Keratinocyte (primary cell): Measurements from ENCODE around the gene MARCHF3.
"Not testable (repeated sequence)": the region's sequence is repeated elsewhere in the genome, so short reads cannot be mapped to it uniquely, and the experiment has no call there.

Experiments used
- EZH2 ChIP-seq: IDR thresholded peaks from one replicate; pipeline ENCODE4 v1.6.1; 2012; ENCODE audit warnings: inconsistent platforms, mild to moderate bottlenecking, low read length, moderate library complexity
- TF ChIP-seq, protein P1 (sequence below), 3 experiments: IDR thresholded peaks in 1 of 3; conservative IDR thresholded peaks in 1 of 3; optimal IDR thresholded peaks in 1 of 3; 2 replicates in 2 of 3; 3 replicates in 1 of 3; pipeline versions ENCODE3 to v1.5.1; 2011; ENCODE audit warnings: low read length in 3 of 3, mild to moderate bottlenecking in 3 of 3, moderate library complexity in 2 of 3, control low read depth in 1 of 3, inconsistent platforms in 1 of 3; ENCODE audit not compliant: insufficient read depth in 2 of 3; ENCODE audit errors: extremely low read depth in 1 of 3

DNA sequence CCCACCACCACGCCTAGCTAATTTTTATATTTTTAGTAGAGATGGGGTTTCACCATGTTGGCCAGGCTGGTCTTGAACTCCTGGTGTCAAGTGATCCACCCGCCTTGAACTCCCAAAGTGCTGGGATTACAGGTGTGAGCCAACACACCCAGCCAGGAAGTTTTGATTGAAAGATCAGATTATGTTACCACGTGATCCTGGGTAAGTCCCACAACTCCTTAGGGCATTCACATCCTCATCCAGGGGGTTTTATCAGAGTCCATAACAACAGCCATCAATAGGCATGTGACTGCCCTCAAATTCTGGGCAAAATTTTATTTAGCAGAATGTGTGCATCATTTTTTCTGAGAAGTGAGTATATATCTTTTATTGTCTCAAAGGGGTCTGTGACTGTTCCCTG, 25.1 kb downstream of the MARCHF3 start:
- TF ChIP-seq EZH2 = not testable (repeated sequence)
- TF ChIP-seq, protein P1, sequence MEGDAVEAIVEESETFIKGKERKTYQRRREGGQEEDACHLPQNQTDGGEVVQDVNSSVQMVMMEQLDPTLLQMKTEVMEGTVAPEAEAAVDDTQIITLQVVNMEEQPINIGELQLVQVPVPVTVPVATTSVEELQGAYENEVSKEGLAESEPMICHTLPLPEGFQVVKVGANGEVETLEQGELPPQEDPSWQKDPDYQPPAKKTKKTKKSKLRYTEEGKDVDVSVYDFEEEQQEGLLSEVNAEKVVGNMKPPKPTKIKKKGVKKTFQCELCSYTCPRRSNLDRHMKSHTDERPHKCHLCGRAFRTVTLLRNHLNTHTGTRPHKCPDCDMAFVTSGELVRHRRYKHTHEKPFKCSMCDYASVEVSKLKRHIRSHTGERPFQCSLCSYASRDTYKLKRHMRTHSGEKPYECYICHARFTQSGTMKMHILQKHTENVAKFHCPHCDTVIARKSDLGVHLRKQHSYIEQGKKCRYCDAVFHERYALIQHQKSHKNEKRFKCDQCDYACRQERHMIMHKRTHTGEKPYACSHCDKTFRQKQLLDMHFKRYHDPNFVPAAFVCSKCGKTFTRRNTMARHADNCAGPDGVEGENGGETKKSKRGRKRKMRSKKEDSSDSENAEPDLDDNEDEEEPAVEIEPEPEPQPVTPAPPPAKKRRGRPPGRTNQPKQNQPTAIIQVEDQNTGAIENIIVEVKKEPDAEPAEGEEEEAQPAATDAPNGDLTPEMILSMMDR (optimal IDR thresholded peaks at IDR 0.05 in 1 of 3, IDR thresholded peaks at IDR 0.05 in 1 of 3, conservative IDR thresholded peaks at IDR 0.05 in 1 of 3; ENCODE audit: extremely low read depth in 1 of 3, insufficient read depth in 2 of 3, low read length in 3 of 3) = not testable (repeated sequence)
